OCI-M2 (cell line): ENCODE data around the gene INSYN2B.
"Not testable (repeated sequence)": the region's sequence is repeated elsewhere in the genome, so short reads cannot be mapped to it uniquely, and the experiment has no call there.

Source experiments
- DNase-seq: peaks from one replicate; lab custom pipeline; 2025; ENCODE audit not compliant: unreplicated experiment; lab: John Stamatoyannopoulos, UW

Gene INSYN2B

DNA sequence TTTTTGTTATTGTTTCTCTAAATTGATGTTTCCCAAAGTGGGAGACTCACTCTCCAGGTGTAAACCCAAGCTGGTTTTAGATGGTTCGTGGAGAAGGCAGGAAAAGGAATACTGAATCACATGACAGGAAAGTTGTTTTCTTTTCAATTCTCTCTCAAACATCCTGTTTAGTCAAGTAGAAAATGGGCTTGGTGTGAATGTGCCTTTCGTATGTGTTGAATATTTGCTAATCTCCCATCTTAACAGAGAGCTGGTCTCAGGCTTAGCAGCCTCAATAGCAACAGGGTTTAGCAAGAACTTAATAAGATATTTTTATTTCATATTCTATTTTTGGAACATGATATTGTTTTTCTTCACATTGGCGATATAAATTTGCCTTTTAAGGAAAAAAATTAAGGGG lies 119.7 kb downstream of the INSYN2B start:
- no peak for DNase-seq

DNA sequence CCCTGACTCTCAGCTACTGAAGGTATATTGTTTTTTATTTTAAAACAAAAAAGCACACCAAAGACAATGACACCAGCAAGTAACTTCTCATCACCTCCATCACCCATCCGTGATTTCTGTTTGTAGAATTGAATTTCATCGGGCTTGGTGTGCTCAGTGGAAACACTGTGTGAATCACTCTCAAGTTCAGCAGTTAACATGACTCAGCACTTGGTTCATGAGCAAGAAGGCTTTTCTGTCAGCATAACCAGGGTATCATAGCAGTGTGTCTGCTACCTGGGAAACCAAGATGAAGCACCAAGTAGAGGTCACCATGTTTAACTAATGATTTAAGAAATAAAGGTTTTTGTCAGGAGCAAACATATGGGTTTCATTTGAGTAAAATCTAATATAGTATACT lies 123.7 kb downstream of the INSYN2B start:
- no peak for DNase-seq

DNA sequence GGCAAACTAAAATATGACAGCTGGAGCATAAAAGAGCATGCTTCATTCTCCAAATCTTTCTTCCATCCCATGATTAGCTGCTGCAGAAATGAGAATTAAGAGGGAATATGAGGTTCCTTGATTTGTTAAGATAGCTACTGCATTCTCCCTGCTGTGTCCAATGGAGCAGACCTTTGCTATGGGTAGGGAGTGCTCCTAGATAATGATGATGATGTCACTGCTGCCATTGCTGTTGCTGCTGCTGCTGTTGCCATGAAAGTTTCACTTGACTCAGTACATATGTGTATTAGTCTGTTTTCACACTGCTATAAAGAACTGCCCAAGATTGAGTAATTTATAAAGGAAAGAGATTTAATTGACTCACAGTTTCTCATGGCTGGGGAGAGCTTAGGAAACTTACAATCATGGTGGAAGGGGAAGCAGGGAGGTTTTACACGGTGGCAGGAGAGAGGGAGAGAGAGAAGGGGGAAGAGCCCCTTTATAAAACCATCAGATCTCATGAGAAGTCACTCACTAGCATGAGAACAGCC lies 128.9 kb downstream of the INSYN2B start:
- DNase-seq: no peak

DNA sequence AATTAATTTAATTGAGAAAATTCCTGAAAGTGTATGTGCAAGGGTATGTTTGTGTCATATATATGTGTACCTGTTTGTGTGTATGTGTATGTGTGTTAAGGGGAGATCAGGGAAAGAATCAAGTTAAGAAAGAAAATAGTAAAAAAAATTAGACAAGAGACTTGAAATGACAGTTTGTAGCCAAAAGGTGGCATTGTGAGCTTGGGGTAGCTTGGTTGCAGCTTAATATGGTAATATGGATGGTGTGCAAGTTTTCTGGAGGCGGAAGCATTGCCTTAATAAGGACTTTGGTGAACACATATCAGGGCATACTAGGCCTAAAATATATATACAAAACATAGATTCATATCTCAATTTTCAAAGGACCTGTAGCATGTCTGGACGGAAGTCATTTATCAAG lies 129.9 kb downstream of the INSYN2B start:
- DNase-seq: no peak

DNA sequence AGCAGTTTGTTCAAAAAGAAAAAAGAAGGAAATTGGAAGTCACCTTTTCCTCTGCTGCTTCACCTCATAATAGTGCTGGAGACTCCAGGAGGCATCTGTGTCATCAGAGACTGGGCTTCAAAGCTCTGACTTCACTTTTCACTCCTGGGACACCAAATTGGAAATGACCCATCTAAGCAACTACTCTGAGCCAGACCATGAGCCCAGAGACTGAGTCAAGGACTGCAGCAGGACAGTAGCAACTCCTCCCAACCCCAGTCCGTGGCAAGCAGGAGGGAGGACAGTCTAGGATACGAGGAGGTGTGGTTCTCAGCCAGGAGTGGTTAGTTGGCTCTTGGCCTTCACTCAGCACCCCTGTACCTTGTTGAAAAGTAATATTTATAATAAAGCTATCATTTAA lies 131.5 kb downstream of the INSYN2B start:
- no peak for DNase-seq

DNA sequence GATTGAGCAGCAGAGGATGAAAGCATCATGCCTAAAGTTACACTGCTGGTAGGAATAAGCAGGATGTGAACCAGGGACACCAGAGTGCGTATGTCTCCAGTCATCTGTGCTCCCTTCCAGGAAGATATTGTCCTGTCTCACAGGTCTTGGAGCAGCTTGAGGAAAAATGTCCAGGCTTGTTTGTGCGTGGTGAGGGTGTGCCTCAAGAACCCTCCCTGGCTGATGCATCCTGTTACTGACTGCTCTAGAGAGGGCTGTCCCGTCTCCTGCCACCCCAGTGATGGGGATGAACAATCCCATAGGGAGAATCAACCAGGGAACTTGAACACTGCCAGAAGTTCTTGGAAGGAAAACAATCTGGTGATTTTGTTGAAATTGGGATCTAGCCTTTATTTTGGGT lies 132.0 kb downstream of the INSYN2B start:
- no peak for DNase-seq

DNA sequence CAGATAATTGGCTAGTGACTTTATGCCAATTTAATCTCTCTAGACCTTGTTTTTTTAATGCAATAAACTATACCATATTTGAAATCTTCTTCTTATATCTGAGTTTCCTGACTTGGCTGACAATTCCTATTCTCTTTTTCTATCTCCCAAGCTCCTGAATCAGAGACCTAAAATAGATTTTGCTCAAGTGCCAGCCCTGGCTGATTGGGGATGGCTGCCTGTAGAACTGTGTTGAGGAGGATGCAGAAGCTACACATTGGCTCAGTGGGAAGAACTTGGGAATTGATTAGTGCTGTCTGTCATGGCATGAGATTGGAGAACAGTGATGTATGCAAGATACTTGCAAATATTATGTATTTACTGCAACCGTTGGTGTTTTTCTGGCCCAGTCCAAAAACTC lies 132.8 kb downstream of the INSYN2B start:
- no peak for DNase-seq

DNA sequence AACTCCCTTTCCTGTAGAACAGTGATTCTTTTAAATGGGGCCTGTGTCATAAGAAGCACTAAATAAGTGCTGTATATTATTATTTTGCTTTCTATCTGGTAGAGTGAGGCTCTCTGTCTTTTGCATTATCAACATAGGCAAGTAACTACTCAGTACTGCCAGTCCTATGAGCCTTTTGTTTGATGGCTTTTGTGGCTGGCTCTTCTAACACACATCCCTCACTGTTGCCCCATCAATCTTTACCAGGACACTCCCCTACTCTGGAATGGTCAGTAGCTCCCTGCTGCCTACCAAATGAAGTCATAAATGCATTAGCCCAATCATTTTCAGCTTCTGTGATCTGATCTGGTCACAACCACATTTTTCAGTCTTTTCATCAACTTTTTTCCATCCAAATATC lies 137.6 kb downstream of the INSYN2B start:
- DNase-seq: no peak

DNA sequence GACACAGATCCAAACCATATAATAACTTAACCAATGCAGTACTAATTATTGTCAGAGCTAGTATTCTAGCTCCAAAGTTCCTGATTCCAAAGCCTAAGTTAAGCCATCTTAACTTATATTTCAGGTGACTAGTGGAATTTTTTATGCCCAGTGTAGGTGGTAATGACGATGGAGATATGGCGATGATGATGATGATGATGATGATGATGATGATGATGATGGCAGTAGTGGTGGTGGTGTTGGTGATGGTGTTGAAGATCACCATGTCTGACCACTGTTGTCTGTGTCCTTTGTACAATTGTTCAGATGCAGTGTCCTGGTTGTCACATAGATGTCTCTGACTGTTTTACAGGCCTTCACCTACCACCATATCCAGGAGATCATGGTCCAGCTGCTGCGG lies 139.9 kb downstream of the INSYN2B start:
- no peak for DNase-seq

DNA sequence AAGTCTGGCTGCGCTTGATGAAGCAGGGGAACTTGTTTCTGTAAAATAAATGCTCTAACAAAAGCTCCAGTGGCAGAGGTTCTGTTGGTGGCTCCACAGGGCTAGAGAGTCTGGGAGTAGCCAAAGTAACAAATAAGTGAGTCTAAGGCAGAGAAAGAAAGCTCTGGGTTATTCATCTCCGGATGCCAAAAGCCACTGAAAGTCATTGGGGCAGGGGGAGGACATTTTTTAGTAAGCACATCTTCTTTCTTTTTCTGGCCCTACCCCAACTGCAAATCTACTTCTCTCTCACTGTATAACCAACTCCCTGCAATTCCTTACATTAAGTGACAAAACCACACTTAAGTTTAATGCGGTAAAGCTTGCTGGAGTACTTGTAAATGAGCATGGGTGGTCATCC lies 141.6 kb downstream of the INSYN2B start:
- no peak for DNase-seq

DNA sequence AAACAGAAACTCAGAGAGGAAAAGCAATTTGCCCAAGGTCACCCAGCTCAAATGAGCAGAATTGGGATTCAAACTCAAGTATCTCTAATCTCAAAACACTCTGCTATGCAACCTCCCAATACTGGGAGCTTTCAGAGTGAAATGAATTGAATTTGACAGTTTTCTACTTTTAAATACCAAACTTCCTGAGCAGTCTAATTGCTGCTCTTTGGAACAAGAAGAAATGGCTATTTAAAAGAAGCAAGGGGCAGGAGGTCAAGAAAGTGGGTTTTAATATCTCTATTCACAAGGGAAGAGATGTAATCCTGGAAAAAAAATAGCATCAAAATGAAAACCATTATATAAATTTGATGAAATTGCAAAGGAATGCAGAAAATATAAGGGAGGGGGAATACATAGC lies 142.6 kb downstream of the INSYN2B start:
- no peak for DNase-seq

DNA sequence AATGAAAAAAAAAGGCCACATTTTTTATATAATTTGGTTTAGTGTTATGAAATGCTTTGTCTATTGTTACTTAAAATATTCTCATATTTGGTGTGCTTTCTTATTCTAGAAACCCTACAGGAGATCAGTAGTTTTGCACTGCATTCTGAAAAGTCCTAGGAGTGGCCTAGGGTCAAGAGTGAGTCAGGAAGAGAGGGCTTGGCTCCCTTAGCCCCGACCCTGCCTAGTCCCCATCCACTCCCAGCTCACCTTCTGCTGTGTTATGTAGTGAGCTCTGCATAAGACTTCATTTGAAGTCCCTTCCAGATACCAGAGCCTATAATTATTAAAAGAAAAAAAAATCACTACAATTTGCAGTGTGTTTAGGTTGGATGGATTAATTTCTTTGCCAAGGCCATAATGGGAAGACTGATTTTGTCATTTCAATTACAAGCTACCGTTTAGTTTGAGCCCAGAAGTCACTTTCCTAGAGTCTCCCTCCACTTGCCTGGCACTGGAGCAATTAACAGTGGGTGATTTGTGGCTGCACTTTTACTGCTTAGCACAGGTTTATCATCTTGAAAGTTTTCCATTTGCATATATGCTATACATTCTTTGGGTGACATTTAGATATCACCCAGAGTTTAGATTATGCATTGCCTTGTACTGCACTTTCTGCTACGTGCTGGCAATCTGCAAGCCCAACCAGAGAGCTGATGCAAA lies 143.3 kb downstream of the INSYN2B start:
- no peak for DNase-seq

DNA sequence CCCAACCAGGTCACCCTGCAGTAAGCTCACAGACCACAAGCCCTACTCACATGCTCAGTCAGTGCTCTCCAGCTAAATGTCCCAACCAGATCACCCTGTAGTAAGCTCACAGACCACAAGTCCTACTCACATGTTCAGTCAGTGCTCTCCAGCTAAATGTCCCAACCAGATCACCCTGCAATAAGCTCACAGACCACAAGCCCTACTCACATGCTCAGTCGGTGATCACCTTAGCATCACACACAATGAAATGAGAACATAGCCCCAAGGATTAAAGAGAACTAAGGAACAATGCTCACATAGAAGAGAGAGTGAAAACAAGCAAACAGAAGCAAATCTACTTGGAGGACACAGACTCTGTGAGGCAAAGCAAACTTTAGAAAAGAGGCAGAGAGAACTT lies 145.8 kb downstream of the INSYN2B start:
- not testable (repeated sequence) for DNase-seq

DNA sequence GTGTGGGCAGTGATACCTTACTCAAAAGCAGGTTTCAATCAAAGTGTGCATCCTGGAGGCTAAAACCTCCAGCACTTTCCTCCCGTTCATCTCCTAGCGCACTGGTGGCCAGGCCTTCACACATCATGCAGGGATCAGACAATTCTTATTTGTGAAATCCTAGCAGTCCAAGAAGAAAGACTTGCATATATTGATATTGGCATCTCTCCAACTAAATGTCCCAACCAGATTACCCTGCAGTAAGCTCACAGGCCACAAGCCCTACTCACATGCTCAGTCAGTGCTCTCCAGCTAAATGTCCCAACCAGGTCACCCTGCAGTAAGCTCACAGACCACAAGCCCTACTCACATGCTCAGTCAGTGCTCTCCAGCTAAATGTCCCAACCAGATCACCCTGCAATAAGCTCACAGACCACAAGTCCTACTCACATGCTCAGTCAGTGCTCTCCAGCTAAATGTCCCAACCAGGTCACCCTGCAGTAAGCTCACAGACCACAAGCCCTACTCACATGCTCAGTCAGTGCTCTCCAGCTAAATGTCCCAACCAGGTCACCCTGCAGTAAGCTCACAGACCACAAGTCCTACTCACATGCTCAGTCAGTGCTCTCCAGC lies 146.5 kb downstream of the INSYN2B start:
- not testable (repeated sequence) for DNase-seq

DNA sequence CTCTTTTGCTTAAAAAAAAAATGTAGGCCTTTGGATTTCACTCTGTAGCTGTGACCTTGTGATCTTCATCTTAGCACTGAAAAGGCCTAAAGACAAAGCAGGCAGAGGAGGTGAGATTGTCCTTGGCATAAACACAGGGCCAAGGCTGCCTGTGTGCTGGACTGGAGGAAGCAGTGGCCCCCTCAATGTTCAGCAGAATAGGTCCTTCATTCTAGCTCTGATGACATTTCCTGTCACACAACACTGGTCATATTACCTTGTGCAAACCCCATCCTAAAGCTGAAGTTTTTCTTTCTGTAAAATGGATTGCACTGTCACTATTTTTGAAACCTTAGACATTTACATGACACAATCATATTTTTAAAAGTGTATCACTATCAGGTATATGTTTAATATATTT lies 147.4 kb downstream of the INSYN2B start:
- no peak for DNase-seq

DNA sequence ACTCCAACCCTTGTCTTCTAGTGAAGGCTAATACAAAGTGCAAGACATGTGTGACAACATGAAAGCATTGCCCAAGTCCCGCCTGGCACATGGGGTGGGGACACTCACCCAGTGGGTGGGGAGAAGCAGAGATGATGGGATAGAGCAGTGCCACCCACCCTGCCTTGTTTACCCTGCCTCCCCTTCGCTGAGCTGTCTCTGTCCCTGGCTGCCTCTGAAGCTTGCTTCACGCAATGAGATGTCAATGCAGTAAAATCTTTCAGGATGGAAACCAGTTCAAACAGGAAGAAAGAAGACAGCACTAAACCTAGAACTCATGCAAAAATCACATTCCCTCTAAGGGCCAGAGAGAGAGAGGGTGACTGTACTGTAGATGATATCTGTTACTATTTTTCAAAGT lies 148.0 kb downstream of the INSYN2B start:
- no peak for DNase-seq

DNA sequence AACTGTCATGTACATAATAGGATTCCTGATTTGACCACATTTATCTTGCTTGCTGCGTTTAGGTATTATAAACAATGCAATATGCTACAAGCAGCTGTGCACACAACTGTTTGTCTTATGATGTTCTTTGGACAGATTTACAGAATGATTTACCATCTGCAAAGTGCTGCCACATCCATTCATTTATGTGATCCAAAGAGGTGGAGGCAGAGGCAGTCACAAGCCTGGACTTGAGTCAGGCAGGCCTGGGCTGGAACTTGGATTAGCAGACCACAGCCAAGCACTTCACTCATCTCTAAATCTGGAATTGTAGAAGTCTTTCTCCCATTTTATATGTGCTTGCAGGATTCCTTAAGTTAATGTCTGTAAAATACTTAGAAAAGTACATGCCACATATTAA lies 149.0 kb downstream of the INSYN2B start:
- no peak for DNase-seq

DNA sequence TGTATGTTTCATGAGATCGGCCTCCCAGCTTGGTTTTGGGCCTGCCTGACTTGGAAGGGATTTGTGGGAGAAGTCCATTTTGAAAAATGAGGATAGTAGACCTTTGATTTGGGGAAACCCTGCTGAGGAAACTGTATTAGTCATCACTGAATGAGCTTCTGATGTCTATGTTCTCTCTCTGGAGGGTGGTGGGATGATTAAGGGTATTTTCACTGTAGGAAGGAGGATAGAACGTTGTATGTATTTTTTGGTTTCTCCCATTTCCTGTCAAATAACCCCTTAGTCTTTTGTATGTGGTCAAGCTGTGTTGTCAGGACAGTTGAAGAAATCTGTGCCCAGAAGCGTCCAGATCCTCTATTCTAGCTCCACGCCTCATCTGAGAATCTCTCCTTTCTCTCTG lies 151.9 kb downstream of the INSYN2B start:
- DNase-seq: no peak

DNA sequence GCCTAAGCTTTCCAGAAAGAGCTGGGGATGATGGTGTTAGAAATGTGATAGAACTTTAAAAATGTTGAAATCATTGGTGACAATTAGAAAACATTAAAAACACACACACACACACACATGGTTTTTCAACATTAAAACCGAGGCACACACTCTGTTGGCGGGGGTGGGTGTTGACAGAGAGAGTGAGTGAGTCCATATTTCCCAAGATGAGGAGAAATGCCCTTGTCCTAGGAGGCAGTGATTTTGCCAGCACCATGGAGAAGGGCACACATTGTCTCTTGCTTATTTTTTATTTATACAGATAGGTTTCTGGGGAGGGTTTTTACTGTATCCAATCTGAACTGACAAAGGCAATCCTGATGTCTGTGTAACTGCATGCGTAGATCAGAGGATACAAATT lies 152.5 kb downstream of the INSYN2B start:
- DNase-seq: no peak

DNA sequence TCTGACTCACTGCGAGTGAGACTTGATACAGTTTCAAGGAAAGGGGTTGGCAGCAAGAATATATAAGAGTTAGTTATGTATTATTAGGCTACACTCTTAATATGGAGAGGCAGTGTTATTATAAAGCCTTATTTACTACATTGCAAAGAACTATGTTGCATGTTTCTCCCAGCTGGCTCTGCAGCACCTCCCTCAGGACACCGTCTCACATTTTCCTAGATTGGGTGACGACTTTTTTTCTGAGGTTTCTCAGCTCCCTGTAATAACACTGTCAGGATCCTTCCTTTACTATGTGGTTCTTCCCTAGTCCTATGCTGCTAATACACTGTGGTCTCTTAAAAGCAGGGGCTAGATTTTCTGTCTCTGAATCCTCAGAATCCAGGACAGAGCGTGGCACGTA lies 153.7 kb downstream of the INSYN2B start:
- DNase-seq: no peak

DNA sequence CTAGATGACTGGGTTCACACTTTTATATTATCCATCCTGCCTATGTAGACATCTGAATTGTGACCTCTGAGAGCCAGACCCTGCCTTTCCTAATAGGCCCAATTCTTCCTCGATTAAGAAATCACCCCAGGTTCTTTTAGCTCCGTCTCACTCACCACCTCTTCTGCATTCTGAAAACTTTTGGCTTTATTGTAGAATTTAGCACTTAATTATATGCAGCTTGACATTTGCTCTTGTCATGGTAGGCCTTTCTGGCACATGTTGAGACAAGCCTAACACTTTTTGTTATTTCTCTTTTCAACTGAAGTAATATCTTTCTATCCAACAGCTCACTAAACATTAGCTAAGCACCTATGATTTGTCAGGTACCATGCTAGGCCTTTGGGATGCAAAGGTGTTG lies 163.3 kb downstream of the INSYN2B start:
- DNase-seq: no peak

DNA sequence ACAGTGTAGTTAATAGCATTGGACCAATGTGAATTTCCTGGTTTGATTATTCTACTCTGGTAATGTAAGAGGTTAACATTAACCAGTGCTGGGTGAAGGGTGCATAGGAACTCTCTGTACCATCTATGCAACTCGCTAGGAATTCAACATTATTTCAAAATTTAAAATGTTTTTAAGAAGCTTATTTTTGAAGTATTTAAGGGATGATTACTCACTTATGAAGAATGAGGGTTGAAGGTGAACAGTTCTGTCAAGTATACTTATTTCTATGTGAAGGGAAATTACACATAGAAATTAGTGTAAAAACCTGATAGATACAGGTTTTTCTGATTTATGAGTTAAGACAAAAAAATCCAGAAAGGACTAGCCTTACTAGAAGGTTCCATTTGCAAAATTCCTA lies 165.8 kb downstream of the INSYN2B start:
- DNase-seq: no peak
